GM12864 (cell line): Measurements from ENCODE around the gene ASB7.
"Not testable (repeated sequence)": the region's sequence is repeated elsewhere in the genome, so short reads cannot be mapped to it uniquely, and the experiment has no call there.

Experiments
- DNase-seq: peaks from one replicate; pipeline ENCODE4 v3.0.0-alpha.2; 2011; ENCODE audit warnings: low read depth
- H3K4me3 ChIP-seq: 2 replicates; pipeline ENCODE4 v1.5.1; 2011; ENCODE audit warnings: mild to moderate bottlenecking, low read depth, low read length, control low read depth
- TF ChIP-seq, protein P1 (sequence below): IDR thresholded peaks from 2 replicates; pipeline ENCODE4 v1.5.1; 2011; ENCODE audit warnings: low read depth, mild to moderate bottlenecking, moderate library complexity, low read length, control low read depth, inconsistent platforms; ENCODE audit errors: missing control alignments

Gene ASB7

DNA sequence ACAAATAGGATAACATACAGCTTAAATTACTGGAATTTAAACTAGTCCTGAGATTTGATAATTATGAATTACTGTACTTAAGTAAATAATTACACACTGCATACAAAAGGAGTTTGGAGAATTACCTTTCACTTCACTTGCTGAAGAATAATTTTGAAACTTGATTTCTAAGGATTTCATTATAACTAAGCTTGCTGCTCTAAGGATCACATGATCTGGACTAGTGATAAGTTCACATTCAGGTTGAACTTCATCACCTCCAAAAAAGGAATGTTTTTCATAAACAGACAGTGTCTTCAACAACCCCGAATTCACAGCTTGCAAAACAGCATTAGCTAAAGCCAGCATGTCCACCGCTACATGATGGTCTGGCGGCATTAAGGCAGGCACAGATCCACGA, 28.9 kb upstream of the ASB7 start:
- TF ChIP-seq, protein P1, sequence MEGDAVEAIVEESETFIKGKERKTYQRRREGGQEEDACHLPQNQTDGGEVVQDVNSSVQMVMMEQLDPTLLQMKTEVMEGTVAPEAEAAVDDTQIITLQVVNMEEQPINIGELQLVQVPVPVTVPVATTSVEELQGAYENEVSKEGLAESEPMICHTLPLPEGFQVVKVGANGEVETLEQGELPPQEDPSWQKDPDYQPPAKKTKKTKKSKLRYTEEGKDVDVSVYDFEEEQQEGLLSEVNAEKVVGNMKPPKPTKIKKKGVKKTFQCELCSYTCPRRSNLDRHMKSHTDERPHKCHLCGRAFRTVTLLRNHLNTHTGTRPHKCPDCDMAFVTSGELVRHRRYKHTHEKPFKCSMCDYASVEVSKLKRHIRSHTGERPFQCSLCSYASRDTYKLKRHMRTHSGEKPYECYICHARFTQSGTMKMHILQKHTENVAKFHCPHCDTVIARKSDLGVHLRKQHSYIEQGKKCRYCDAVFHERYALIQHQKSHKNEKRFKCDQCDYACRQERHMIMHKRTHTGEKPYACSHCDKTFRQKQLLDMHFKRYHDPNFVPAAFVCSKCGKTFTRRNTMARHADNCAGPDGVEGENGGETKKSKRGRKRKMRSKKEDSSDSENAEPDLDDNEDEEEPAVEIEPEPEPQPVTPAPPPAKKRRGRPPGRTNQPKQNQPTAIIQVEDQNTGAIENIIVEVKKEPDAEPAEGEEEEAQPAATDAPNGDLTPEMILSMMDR = no peak
- no peak overlapping the region for H3K4me3 ChIP-seq
- no peak for DNase-seq

GRCh38 chr15:100580414-100580813, 22.0 kb upstream of the ASB7 start:
- TF ChIP-seq, protein P1 = no peak
- DNase-seq = no peak
- H3K4me3 ChIP-seq = no peak overlapping the region

DNA sequence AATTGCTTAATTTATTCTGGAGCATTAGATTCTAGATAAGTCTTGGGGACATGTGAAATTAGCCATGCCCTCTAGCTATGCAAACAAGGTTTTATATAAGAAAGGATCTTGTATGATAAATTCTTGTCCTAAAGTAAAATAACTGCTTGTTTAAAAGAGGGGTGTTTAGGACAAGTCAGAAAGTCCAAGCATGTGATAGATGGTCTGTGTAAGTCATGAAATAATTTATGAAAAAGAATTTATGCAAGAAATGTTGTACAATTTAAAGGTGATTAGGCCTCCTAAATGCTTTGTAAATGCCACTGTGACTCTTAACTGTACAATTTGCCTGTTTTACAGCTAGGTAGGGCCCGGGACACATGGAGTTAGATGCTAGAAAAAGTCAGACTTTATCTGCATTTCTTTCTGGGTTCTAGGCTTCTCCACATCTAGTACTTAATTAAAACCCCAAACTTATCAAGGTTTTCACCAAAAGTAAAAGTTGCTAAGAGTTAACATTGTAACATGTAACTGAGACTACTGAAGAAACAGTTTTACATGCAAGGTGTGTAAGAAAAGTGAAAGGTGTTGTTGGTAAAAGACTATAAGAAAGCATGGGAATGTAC, 13.6 kb upstream of the ASB7 start:
- TF ChIP-seq, protein P1 = no peak
- H3K4me3 ChIP-seq = no peak overlapping the region
- no peak for DNase-seq

- not testable (repeated sequence) for H3K4me3 ChIP-seq, DNase-seq
Measured at GRCh38 chr15:100591163-100591562, 11.2 kb upstream of the ASB7 start.

DNA sequence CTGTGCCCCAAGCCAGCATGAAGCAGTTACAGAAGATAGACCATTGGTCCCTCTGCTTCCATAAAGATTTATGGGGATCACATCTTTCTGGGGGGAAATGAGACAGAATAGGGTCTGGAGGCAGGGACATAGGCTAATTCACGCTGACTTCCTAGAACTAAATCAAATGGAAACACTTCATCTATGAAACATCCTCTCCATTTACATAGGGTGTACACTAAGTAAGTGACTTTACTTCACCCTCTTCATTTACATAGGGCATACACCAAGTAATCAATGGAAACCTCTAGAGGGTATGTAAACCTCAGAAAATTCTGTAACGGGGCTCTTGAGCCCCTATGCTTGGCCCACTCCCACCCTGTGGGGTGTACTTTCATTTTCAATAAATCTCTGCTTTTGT, 10.6 kb upstream of the ASB7 start:
- TF ChIP-seq, protein P1 = no peak
- DNase-seq = no peak
- H3K4me3 ChIP-seq = no peak overlapping the region

- TF ChIP-seq, protein P1 = no peak
- no peak overlapping the region for H3K4me3 ChIP-seq
- DNase-seq = no peak
Measured at GRCh38 chr15:100592898-100593297, 9.5 kb upstream of the ASB7 start.

DNA sequence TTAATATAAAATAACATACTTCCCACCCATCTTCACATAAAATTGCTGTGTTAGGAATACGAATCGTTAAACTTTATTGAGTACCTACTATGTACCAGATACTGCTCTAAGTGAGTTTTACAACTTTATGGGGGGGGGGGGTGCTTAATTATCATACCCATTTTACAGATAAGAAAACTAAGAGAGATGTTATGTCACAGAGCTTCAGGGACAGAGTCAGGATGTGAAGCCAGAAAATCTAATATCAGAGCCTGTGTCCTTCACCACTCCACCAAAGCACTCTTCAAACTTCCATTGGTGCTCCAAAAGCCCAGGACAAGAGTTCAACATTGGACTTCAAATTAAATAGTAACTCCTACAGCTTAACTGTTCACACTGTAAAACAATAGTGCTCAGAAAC, 9.0 kb upstream of the ASB7 start:
- H3K4me3 ChIP-seq = no peak overlapping the region
- no peak for DNase-seq
- TF ChIP-seq, protein P1 = no peak
